Measurements from ENCODE around the gene ZC3H18.

GRCh38 chr16:88678224-88678979 is 108.2 kb downstream of the ZC3H18 start:
- no peak for TF ChIP-seq CTCF (IDR thresholded peaks at IDR 0.05)
- no peak for TF ChIP-seq POLR2A (IDR thresholded peaks at IDR 0.05)

Measured in stomach (tissue), 4 donors.